Endothelial cell of umbilical vein (primary cell): ENCODE results near the gene ASXL1. TPM values are rescaled to one million over a fixed set of nuclear protein-coding genes. Genes with fewer than 3 reads are reported as not detected.

Experiments
- BruUV-seq: library from RNA; stranded (reverse); fragments of 400-500 nt; replicated peaks from 2 replicates; lab custom pipeline; 2021; lab: Mats Ljungman, UMichigan
- CTCF ChIA-PET: fragments of 300-600, 350-600 bp; sonication (Branson Sonifier 250); formaldehyde crosslinking; loops from one replicate; lab custom pipeline; 2021; ENCODE audit warnings: antibody characterized with exemption, inconsistent platforms; lab: Charles Lee
- POLR2A ChIA-PET: fragments of 300-600, 350-600 bp; sonication (Branson Sonifier 250); formaldehyde crosslinking; loops from one replicate; lab custom pipeline; 2021; ENCODE audit warnings: antibody characterized with exemption, inconsistent platforms; lab: Charles Lee
- DNase-seq: peaks from one replicate; pipeline ENCODE4 v3.0.0-alpha.2; 2011; ENCODE audit warnings: low read depth, low spot score
- FAIRE-seq: peaks from 2 replicates; lab custom pipeline; 2011; peaks lifted over from hg19 to GRCh38; lab: Jason Lieb, UNC
- H2AFZ ChIP-seq: 2 replicates; pipeline ENCODE4 v1.6.0; 2012; ENCODE audit warnings: low read depth, low read length, control low read depth, inconsistent platforms
- H3K27ac ChIP-seq: 2 replicates; pipeline ENCODE4 v1.5.1; 2011; ENCODE audit warnings: low read depth, mild to moderate bottlenecking, control low read depth, low read length, moderate library complexity; ENCODE audit not compliant: insufficient read depth
- H3K27me3 ChIP-seq, 2 experiments: 2 replicates each; pipeline versions ENCODE4 v1.6.0 to v1.6.1; 2011; ENCODE audit warnings: low read length in 2 of 2, mixed read lengths in 1 of 2; ENCODE audit not compliant: control insufficient read depth in 2 of 2, insufficient read depth in 2 of 2
- H3K36me3 ChIP-seq, 2 experiments: 2 replicates in 1 of 2; 3 replicates in 1 of 2; pipeline ENCODE4 v1.5.1; 2011; ENCODE audit warnings: low read length in 2 of 2, mild to moderate bottlenecking in 1 of 2, moderate library complexity in 1 of 2; ENCODE audit not compliant: control insufficient read depth in 2 of 2, insufficient read depth in 2 of 2; ENCODE audit errors: extremely low read depth in 1 of 2
- H3K4me1 ChIP-seq: 3 replicates; pipeline ENCODE4 v1.5.1; 2011; ENCODE audit warnings: mild to moderate bottlenecking, low read length; ENCODE audit not compliant: control insufficient read depth, insufficient read depth; ENCODE audit errors: extremely low read depth
- H3K4me2 ChIP-seq: 2 replicates; pipeline ENCODE4 v1.6.1; 2011; ENCODE audit warnings: low read length, control low read depth, mixed read lengths; ENCODE audit not compliant: insufficient read depth
- H3K4me3 ChIP-seq, 3 experiments: fragments of 200-600 bp in 1 of 3; sonication (generic), shearing (Covaris generic) in 1 of 3; replicated peaks in 1 of 3; 2 replicates each; pipeline ENCODE4 v1.5.1; 2011 to 2016; ENCODE audit warnings: control low read depth in 3 of 3, low read length in 3 of 3, mild to moderate bottlenecking in 2 of 3, inconsistent platforms in 1 of 3, low read depth in 1 of 3, moderate library complexity in 1 of 3; ENCODE audit not compliant: insufficient read depth in 1 of 3
- H3K79me2 ChIP-seq: 2 replicates; pipeline ENCODE4 v1.6.0; 2012; ENCODE audit warnings: low read length, inconsistent platforms; ENCODE audit not compliant: control insufficient read depth, insufficient read depth
- H3K9ac ChIP-seq: replicated peaks from 2 replicates; pipeline ENCODE3; 2011; ENCODE audit warnings: low read length, control low read depth; ENCODE audit not compliant: insufficient read depth; ENCODE audit errors: extremely low read depth
- H3K9me1 ChIP-seq: replicated peaks from 3 replicates; pipeline ENCODE4 v1.6.0; 2011; ENCODE audit warnings: mild to moderate bottlenecking, low read length; ENCODE audit not compliant: control insufficient read depth, insufficient read depth; ENCODE audit errors: extremely low read depth
- H3K9me3 ChIP-seq: replicated peaks from 2 replicates; pipeline ENCODE4 v1.5.1; 2012; ENCODE audit warnings: low read length, inconsistent platforms; ENCODE audit not compliant: control insufficient read depth, insufficient read depth
- H4K20me1 ChIP-seq: replicated peaks from 2 replicates; pipeline ENCODE3; 2011; ENCODE audit warnings: mild to moderate bottlenecking, low read length; ENCODE audit not compliant: control insufficient read depth, insufficient read depth; ENCODE audit errors: extremely low read depth
- CTCF ChIP-seq, 2 donors: IDR thresholded peaks; 1 replicate in 1 of 2; 2 replicates in 1 of 2; pipeline ENCODE4 v1.5.1; 2011; ENCODE audit warnings: low read length in 2 of 2, mild to moderate bottlenecking in 2 of 2, moderate library complexity in 2 of 2, control low read depth in 1 of 2, inconsistent platforms in 1 of 2, low read depth in 1 of 2; ENCODE audit not compliant: insufficient read depth in 1 of 2; ENCODE audit errors: extremely low read depth in 1 of 2
- FOS ChIP-seq: IDR thresholded peaks from 2 replicates; pipeline ENCODE4 v1.6.1; 2011; ENCODE audit warnings: mild to moderate bottlenecking, low read length, moderate library complexity, borderline replicate concordance; ENCODE audit not compliant: insufficient read depth
- MAX ChIP-seq: IDR thresholded peaks from 2 replicates; pipeline ENCODE4 v1.6.1; 2011; ENCODE audit not compliant: insufficient read depth, insufficient read length
- POLR2AphosphoS5 ChIP-seq: IDR thresholded peaks from 2 replicates; pipeline ENCODE4 v1.6.1; 2012; ENCODE audit warnings: low read depth, mild to moderate bottlenecking, control low read depth, low read length, moderate library complexity; ENCODE audit not compliant: insufficient read depth
- dilution Hi-C: fragments of 300-500 bp; cut with MboI; formaldehyde crosslinking; loops from one replicate; pipeline ENCODE4 v1.15.0; 2019; ENCODE audit warnings: low sequenced_read_pairs; ENCODE audit not compliant: extremely low pct_ligation_motif_present
- intact Hi-C: fragments of 100-400 bp; cut with micrococcal nuclease; formaldehyde crosslinking; loops from one replicate; pipeline ENCODE4 v1.10.0; 2022
- polyA plus RNA-seq, 4 experiments: library from polyadenylated mRNA; depleted of rRNA in 3 of 4; stranded (reverse) in 3 of 4; unstranded in 1 of 4; fragments of >200 nt; gene quantifications; 2 replicates each; pipeline versions ENCODE4 v1.2.1 to v1.2.3, GENCODE V29; 2011 to 2012; ENCODE audit warnings: missing spikeins in 1 of 4
- total RNA-seq: library from RNA; stranded (reverse); gene quantifications from 2 replicates; pipeline ENCODE4 v1.2.3, GENCODE V29; 2021

Gene ASXL1
- total and polyA plus RNA-seq, 2 donors (not counting 3 experiments of a cell fraction or from before 2014, with no cell fraction given) = 45.4 to 101 TPM

GRCh38 chr20:32354592-32355416 is 3.3 kb upstream of the ASXL1 start:
- Histone ChIP-seq H3K9me1 (no peaks in the 10 kb centered on the region), H3K27me3 (no peaks in the 10 kb centered on the region), H3K27ac (no peak overlapping the region), H2AFZ (no peak overlapping the region), H3K4me1 (peaks cover 19% of the 10 kb centered on the region), H3K79me2 (peaks cover 13% of the 10 kb centered on the region), H3K36me3 (no peaks in the 10 kb centered on the region), H3K9me3 (no peaks in the 10 kb centered on the region), H3K4me2 (no peak overlapping the region), H3K4me3 (no peak overlapping the region), H4K20me1 (peaks cover 2% of the 10 kb centered on the region), H3K9ac (no peak overlapping the region)
- TF ChIP-seq POLR2AphosphoS5 = no peak
- no peak for TF ChIP-seq CTCF (IDR thresholded peaks at IDR 0.05; ENCODE audit: extremely low read depth in 1 of 2, insufficient read depth in 1 of 2, low read depth in 1 of 2, low read length in 2 of 2)
- peak; percentile 39 for TF ChIP-seq FOS
- no peak for TF ChIP-seq MAX
- BruUV-seq = no TSS peak
- intact Hi-C loops (no loop called here), dilution Hi-C loops (no loop called here)
- ChIA-PET CTCF (no interaction called here), POLR2A (no interaction called here)
- DNase-seq = no peak
- peak; percentile 43 for FAIRE-seq
